Adrenal gland (tissue), 12 donors: ENCODE results near the gene NUTM2G. TPM values are rescaled to one million over a fixed set of nuclear protein-coding genes. Genes with fewer than 3 reads are reported as not detected.
"Not testable (repeated sequence)": the region's sequence is repeated elsewhere in the genome, so short reads cannot be mapped to it uniquely, and the experiment has no call there.

Source experiments
- DNase-seq, 7 donors: peaks; one replicate each; pipeline ENCODE4 v3.0.0-alpha.2; 2019 to 2020
- H3K27ac ChIP-seq, 5 donors: fragments of 200-600 bp; sonication (generic) in 4 of 5; 1 replicate in 3 of 5; 2 replicates in 2 of 5; pipeline versions ENCODE4 v1.5.1 to v1.8.0; 2016 to 2020; ENCODE audit warnings: mild to moderate bottlenecking in 1 of 5
- H3K27me3 ChIP-seq: fragments of 200-600 bp; 2 replicates; pipeline ENCODE4 v1.8.0; 2021
- H3K36me3 ChIP-seq, 2 donors: fragments of 200-600 bp; replicated peaks in 1 of 2; 1 replicate in 1 of 2; 2 replicates in 1 of 2; pipeline versions ENCODE4 v1.5.1 to v1.8.0; 2018 to 2022
- H3K4me1 ChIP-seq, 2 donors: fragments of 200-600 bp; replicated peaks in 1 of 2; 1 replicate in 1 of 2; 2 replicates in 1 of 2; pipeline versions ENCODE4 v1.5.1 to v1.8.0; 2018 to 2021
- H3K4me3 ChIP-seq, 4 donors: fragments of 200-600 bp; sonication (generic) in 3 of 4; one replicate each; pipeline ENCODE4 v1.5.1; 2016 to 2018
- H3K9me3 ChIP-seq, 3 donors: fragments of 200-600 bp; sonication (generic) in 1 of 3; replicated peaks in 1 of 3; 1 replicate in 2 of 3; 2 replicates in 1 of 3; pipeline versions ENCODE4 v1.5.1 to v1.8.0; 2016 to 2021
- CTCF ChIP-seq, 6 experiments: fragments of 450-650 bp in 4 of 6; fragments of 200-600 bp in 2 of 6; sonication (generic) in 1 of 6; IDR thresholded peaks; 1 replicate in 5 of 6; 2 replicates in 1 of 6; pipeline versions ENCODE4 v1.5.1 to v1.8.0; 2016 to 2021; ENCODE audit warnings: antibody characterized with exemption in 6 of 6, mild to moderate bottlenecking in 2 of 6, moderate library complexity in 1 of 6
- POLR2A ChIP-seq, 2 donors: fragments of 450-650 bp; IDR thresholded peaks; one replicate each; pipeline ENCODE4 v1.6.1; 2017; ENCODE audit warnings: antibody characterized with exemption in 2 of 2, mild to moderate bottlenecking in 2 of 2, moderate library complexity in 1 of 2
- WGBS, 4 donors: extraction: QIAGEN DNeasy Blood & Tissue Kit in 2 of 4; methylation state at CpG; one replicate each; pipeline versions ENCODE4 v1.1.5 to v1.1.7; 2013 to 2017; 5-methylcytosine and 5-hydroxymethylcytosine counted together
- intact Hi-C, 2 donors: fragments of 100-400 bp; cut with DNase I; formaldehyde crosslinking; loops; one replicate each; pipeline versions ENCODE4 v1.14.1 to v1.15.0; 2022 to 2023
- polyA plus RNA-seq, 3 donors: library from polyadenylated mRNA; stranded (reverse); fragments of 200-250 nt in 2 of 3; fragments of 350-450 nt in 1 of 3; fragmentation: Illumina TruSeq in 1 of 3; extraction: RNeasy Lipid Tissue Mini Kit (QIAGEN cat#74804) in 1 of 3; gene quantifications; one replicate each; pipeline ENCODE4 v1.2.3, GENCODE V29; 2013 to 2014
- total RNA-seq, 9 donors: library from RNA; depleted of rRNA in 4 of 9; stranded (reverse); fragments of >200 nt in 4 of 9; fragments of 120-200 nt in 1 of 9; fragmentation: NEBNext Ultra II Directional in 1 of 9; extraction: Animal tissue kit (Norgen Biotek cat#: 25700) in 1 of 9; gene quantifications; one replicate each; pipeline versions ENCODE4 v1.1.0 to v1.2.4, GENCODE V29; 2013 to 2023
- donor health status: healthy with polysubstance abuse.
- donor health status: Bipolar disorder and iron deficiency.
- donor health status: DM: yes; HTN: yes; CAD: no.
- donor health status: DM: no; HTN: no; CAD: no.
- donor health status: DM: no; HTN: no; CAD: no.
- donor health status: DM: yes; HTN: yes; CAD: no.

Gene NUTM2G
- total and polyA plus RNA-seq, 12 donors = 0.06 TPM; not detected in 11

- no peaks in the 10 kb centered on the region for H3K36me3 ChIP-seq
- WGBS, 4 donors = 89 to 97% (median 92%) methylated on average over 3 to 4 of the region's 4 CpGs
- H3K9me3 ChIP-seq = no peaks in the 10 kb centered on the region
- no peak overlapping the region for H3K27ac ChIP-seq
- no peaks in the 10 kb centered on the region for H3K4me1 ChIP-seq
- intact Hi-C loops = no loop called here
- TF ChIP-seq CTCF (IDR thresholded peaks at IDR 0.05) = no peak
- no peak for TF ChIP-seq POLR2A (IDR thresholded peaks at IDR 0.05)
- no peak overlapping the region for H3K4me3 ChIP-seq
- DNase-seq = no peak
- H3K27me3 ChIP-seq = no peaks in the 10 kb centered on the region
Measured at GRCh38 chr9:96888591-96888990, 40.1 kb upstream of the NUTM2G start.

- WGBS, 4 donors = 97 to 100% (median 98%) methylated on average over 7 of the region's 7 CpGs
- Histone ChIP-seq H3K4me3 (no peak overlapping the region), H3K27ac (no peak overlapping the region), H3K9me3 (no peaks in the 10 kb centered on the region), H3K36me3 (no peaks in the 10 kb centered on the region), H3K27me3 (no peaks in the 10 kb centered on the region), H3K4me1 (no peaks in the 10 kb centered on the region)
- TF ChIP-seq CTCF (IDR thresholded peaks at IDR 0.05) (no peak), POLR2A (IDR thresholded peaks at IDR 0.05) (no peak)
- no peak for DNase-seq
- intact Hi-C loops = no loop called here
Measured at GRCh38 chr9:96892131-96892530, 36.5 kb upstream of the NUTM2G start.

GRCh38 chr9:96900010-96900409 lies 28.6 kb upstream of the NUTM2G start:
- H3K9me3 ChIP-seq, H3K27ac ChIP-seq, intact Hi-C loops, H3K36me3 ChIP-seq, H3K4me1 ChIP-seq, H3K27me3 ChIP-seq, H3K4me3 ChIP-seq: not testable (repeated sequence)
- peak in 4 of 7 donors; percentile 21 to 42 (median 34) for DNase-seq
- 10 to 42% (median 24%) methylated on average over 1 of the region's 2 CpGs; no CpG with 5 or more reads in 1 of the 4 donors for WGBS, 4 donors

- H3K36me3 ChIP-seq, H3K4me1 ChIP-seq, intact Hi-C loops, H3K27me3 ChIP-seq, H3K9me3 ChIP-seq, H3K4me3 ChIP-seq, H3K27ac ChIP-seq: not testable (repeated sequence)
- WGBS, 4 donors = 67 to 80% (median 72%) methylated on average over 1 to 3 of the region's 5 CpGs; no CpG with 5 or more reads in 1 of the 4 donors
- DNase-seq = peak; percentile 34 to 79 (median 60)
Measured at GRCh38 chr9:96904947-96905722, 23.5 kb upstream of the NUTM2G start.

GRCh38 chr9:96908479-96908878 lies 20.2 kb upstream of the NUTM2G start:
- intact Hi-C loops, H3K9me3 ChIP-seq, DNase-seq, H3K27me3 ChIP-seq, H3K4me1 ChIP-seq, H3K27ac ChIP-seq, H3K4me3 ChIP-seq, H3K36me3 ChIP-seq: not testable (repeated sequence)
- WGBS, 4 donors = no CpG with 5 or more reads among the region's 3 CpGs

GRCh38 chr9:96915539-96915938 lies 13.1 kb upstream of the NUTM2G start:
- DNase-seq, H3K4me3 ChIP-seq, H3K27ac ChIP-seq, H3K36me3 ChIP-seq, H3K27me3 ChIP-seq, H3K9me3 ChIP-seq, intact Hi-C loops, H3K4me1 ChIP-seq: not testable (repeated sequence)
- WGBS, 4 donors = 80 to 90% (median 87%) methylated on average over 1 to 2 of the region's 2 CpGs; no CpG with 5 or more reads in 1 of the 4 donors

- H3K36me3 ChIP-seq, H3K27me3 ChIP-seq, intact Hi-C loops, H3K4me3 ChIP-seq, DNase-seq, H3K9me3 ChIP-seq, H3K27ac ChIP-seq, H3K4me1 ChIP-seq: not testable (repeated sequence)
- WGBS, 4 donors = 95 to 100% (median 98%) methylated on average over 1 to 5 of the region's 6 CpGs
Measured at GRCh38 chr9:96916531-96916930, 12.1 kb upstream of the NUTM2G start.

GRCh38 chr9:96918550-96918949 lies 10.1 kb upstream of the NUTM2G start:
- H3K9me3 ChIP-seq, DNase-seq, H3K4me3 ChIP-seq, intact Hi-C loops, H3K4me1 ChIP-seq, H3K27ac ChIP-seq, H3K27me3 ChIP-seq, H3K36me3 ChIP-seq: not testable (repeated sequence)
- 82 to 95% (median 86%) methylated on average over 5 to 6 of the region's 6 CpGs for WGBS, 4 donors

GRCh38 chr9:96920803-96921202 lies 7.8 kb upstream of the NUTM2G start:
- DNase-seq, H3K36me3 ChIP-seq, H3K4me3 ChIP-seq, H3K27me3 ChIP-seq, H3K4me1 ChIP-seq, H3K27ac ChIP-seq, intact Hi-C loops, H3K9me3 ChIP-seq: not testable (repeated sequence)
- WGBS, 4 donors = 93 to 100% (median 94%) methylated on average over 2 to 4 of the region's 4 CpGs
